LNCAP (cell line): ENCODE measurements around the gene ZNF582.

Experiments
- CTCF ChIP-seq: fragments of 450-650 bp; IDR thresholded peaks from 2 replicates; pipeline ENCODE4 v1.5.1; 2017; ENCODE audit warnings: mild to moderate bottlenecking

The ZNF582 gene

GRCh38 chr19:56393119-56394012 is at the start of gene ZNF582:
Gene ZNF582 (minus strand): TSS chr19:56393534. CDS start chr19:56391752, 1,782 bp downstream.
- peak; percentile 82 for TF ChIP-seq CTCF

GRCh38 chr19:56441206-56441792 is 48.0 kb upstream of the ZNF582 start:
- no peak for TF ChIP-seq CTCF

GRCh38 chr19:56423985-56424353 is 30.6 kb upstream of the ZNF582 start:
- no peak for TF ChIP-seq CTCF

- TF ChIP-seq CTCF: no peak
Measured at GRCh38 chr19:56423276-56423984, 30.1 kb upstream of the ZNF582 start.

GRCh38 chr19:56405062-56405461 is 11.7 kb upstream of the ZNF582 start:
- no peak for TF ChIP-seq CTCF

- no peak for TF ChIP-seq CTCF
Measured at GRCh38 chr19:56404705-56405056, 11.3 kb upstream of the ZNF582 start.

- no peak for TF ChIP-seq CTCF
Measured at GRCh38 chr19:56403764-56404704, 10.7 kb upstream of the ZNF582 start, which contains the start of gene ZNF583. Gene ZNF583 (plus strand): TSS chr19:56404332. CDS start chr19:56407115, 2,783 bp downstream.
